Ovary (tissue), 9 donors: ENCODE measurements around the gene NFIB. TPM values are rescaled to one million over a fixed set of nuclear protein-coding genes. Genes with fewer than 3 reads are reported as not detected.

ENCODE experiments used
- DNase-seq, 5 donors: peaks; one replicate each; pipeline ENCODE4 v3.0.0-alpha.2; 2019 to 2020
- H3K27ac ChIP-seq, 2 donors: fragments of 200-600 bp; one replicate each; pipeline versions ENCODE4 v1.5.1 to v1.8.0; 2019 to 2022
- H3K27me3 ChIP-seq: fragments of 200-600 bp; one replicate; pipeline ENCODE4 v1.8.0; 2022
- H3K36me3 ChIP-seq: fragments of 200-600 bp; sonication (generic); one replicate; pipeline ENCODE4 v1.5.1; 2019
- H3K4me1 ChIP-seq: one replicate; pipeline ENCODE4 v1.8.1; 2013; ENCODE audit warnings: mild to moderate bottlenecking, moderate library complexity; ENCODE audit not compliant: insufficient read depth
- H3K4me3 ChIP-seq: fragments of 200-600 bp; sonication (generic); one replicate; pipeline ENCODE4 v1.5.1; 2017
- H3K9me3 ChIP-seq, 2 donors: fragments of 200-600 bp in 1 of 2; sonication (generic) in 1 of 2; one replicate each; pipeline versions ENCODE4 v1.5.1 to v1.8.1; 2013 to 2019; ENCODE audit warnings: mild to moderate bottlenecking in 1 of 2, moderate library complexity in 1 of 2
- EP300 ChIP-seq: sonication (generic); formaldehyde crosslinking; IDR thresholded peaks from one replicate; pipeline ENCODE4 v1.6.1; 2017; ENCODE audit warnings: antibody characterized with exemption
- POLR2A ChIP-seq: fragments of 450-650 bp; IDR thresholded peaks from one replicate; pipeline ENCODE4 v1.6.1; 2017; ENCODE audit warnings: antibody characterized with exemption, mild to moderate bottlenecking, moderate library complexity
- WGBS, 3 donors: extraction: QIAGEN DNeasy Blood & Tissue Kit in 1 of 3; methylation state at CpG; one replicate each; pipeline versions ENCODE4 v1.1.5 to v1.1.7; 2013 to 2017; 5-methylcytosine and 5-hydroxymethylcytosine counted together
- intact Hi-C, 4 donors: fragments of 100-400 bp; cut with DNase I; formaldehyde crosslinking; loops; one replicate each; pipeline versions ENCODE4 v1.11.0 to v1.15.1; 2022 to 2023
- polyA plus RNA-seq, 2 donors: library from polyadenylated mRNA; stranded (reverse); fragments of 200-250 nt in 1 of 2; fragments of 350-450 nt in 1 of 2; fragmentation: Illumina TruSeq in 1 of 2; extraction: RNeasy Lipid Tissue Mini Kit (QIAGEN cat#74804) in 1 of 2; gene quantifications; one replicate each; pipeline ENCODE4 v1.2.3, GENCODE V29; 2013 to 2014
- total RNA-seq, 7 donors: library from RNA; depleted of rRNA in 2 of 7; stranded (reverse); fragments of >200 nt in 2 of 7; fragmentation: NEBNext Ultra II Directional in 3 of 7; extraction: Animal tissue kit (Norgen Biotek cat#: 25700) in 3 of 7; gene quantifications; one replicate each; pipeline versions ENCODE4 v1.1.0 to v1.2.4, GENCODE V29; 2016 to 2023
- TF ChIP-seq, protein P1 (sequence below), 3 donors: fragments of 450-650 bp in 2 of 3; fragments of 200-600 bp in 1 of 3; IDR thresholded peaks; one replicate each; pipeline versions ENCODE4 v1.5.1 to v1.8.0; 2016 to 2022; ENCODE audit warnings: antibody characterized with exemption in 3 of 3, mild to moderate bottlenecking in 1 of 3
- donor health status: DM: no; HTN: no; CAD: no; lungs with moderate emphysema.
- donor health status: DM: no; HTN: no; CAD: no.
- donor health status: Bipolar disorder and iron deficiency.
- donor health status: DM: yes; HTN: yes; CAD: no.
- donor health status: DM: no; HTN: no; CAD: no.
- donor health status: DM: yes; HTN: yes; CAD: no.

The NFIB gene
- total and polyA plus RNA-seq, 9 donors = 8.7 to 111 (median 53.2) TPM

DNA sequence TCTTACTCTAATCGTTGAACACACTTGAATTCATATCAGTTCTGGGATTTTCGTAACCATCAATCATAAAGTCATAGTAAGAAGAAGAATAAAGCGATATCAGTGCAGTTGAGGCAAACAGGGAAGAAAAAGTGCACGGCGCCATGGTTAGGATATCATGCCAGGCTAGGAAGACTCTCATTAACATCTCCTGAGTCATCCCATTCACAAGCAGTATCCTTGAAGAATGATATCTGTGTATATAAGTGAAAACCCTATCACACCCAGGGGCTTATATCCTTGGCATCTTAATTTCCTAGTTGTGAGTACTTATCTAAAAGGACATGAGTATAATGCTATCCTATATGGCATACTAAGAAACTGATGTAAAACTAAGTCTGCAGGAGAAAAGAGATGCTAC lies 38.6 kb downstream of the NFIB start:
- Histone ChIP-seq H3K4me3 (no peak overlapping the region), H3K4me1 (peaks cover 16% of the 10 kb centered on the region), H3K9me3 (no peaks in the 10 kb centered on the region), H3K27me3 (no peaks in the 10 kb centered on the region), H3K27ac (no peak overlapping the region), H3K36me3 (no peaks in the 10 kb centered on the region)
- WGBS, 3 donors = 90 to 93% (median 91%) methylated on average over 5 of the region's 5 CpGs
- intact Hi-C loops = no loop called here
- no peak for DNase-seq
- no peak for TF ChIP-seq EP300
- TF ChIP-seq, protein P1, sequence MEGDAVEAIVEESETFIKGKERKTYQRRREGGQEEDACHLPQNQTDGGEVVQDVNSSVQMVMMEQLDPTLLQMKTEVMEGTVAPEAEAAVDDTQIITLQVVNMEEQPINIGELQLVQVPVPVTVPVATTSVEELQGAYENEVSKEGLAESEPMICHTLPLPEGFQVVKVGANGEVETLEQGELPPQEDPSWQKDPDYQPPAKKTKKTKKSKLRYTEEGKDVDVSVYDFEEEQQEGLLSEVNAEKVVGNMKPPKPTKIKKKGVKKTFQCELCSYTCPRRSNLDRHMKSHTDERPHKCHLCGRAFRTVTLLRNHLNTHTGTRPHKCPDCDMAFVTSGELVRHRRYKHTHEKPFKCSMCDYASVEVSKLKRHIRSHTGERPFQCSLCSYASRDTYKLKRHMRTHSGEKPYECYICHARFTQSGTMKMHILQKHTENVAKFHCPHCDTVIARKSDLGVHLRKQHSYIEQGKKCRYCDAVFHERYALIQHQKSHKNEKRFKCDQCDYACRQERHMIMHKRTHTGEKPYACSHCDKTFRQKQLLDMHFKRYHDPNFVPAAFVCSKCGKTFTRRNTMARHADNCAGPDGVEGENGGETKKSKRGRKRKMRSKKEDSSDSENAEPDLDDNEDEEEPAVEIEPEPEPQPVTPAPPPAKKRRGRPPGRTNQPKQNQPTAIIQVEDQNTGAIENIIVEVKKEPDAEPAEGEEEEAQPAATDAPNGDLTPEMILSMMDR (IDR thresholded peaks at IDR 0.05) = no peak
- no peak for TF ChIP-seq POLR2A

DNA sequence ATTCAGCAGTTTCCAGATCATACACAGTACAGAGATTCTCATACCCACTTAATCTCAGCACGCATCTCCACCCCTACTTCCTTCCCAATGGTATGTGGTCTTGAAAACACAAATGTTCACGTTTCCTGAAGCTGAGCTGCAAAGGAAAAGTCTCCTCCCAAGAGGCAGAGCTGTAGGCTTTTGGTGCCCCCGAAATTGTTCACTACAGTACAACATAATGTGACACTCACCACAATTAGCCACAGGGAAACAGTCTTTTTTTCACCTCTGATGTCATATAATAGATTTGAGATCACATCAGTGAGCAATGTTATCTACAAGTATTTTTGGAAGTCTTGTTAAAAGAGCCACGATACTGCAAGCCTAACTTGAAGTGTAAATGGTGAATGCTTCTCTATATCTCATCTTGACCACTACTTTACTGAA lies 40.2 kb downstream of the NFIB start:
- 40 to 44% (median 44%) methylated on average over 4 of the region's 4 CpGs for WGBS, 3 donors
- intact Hi-C loops = no loop called here
- Histone ChIP-seq H3K36me3 (no peaks in the 10 kb centered on the region), H3K27ac (no peak overlapping the region), H3K4me3 (no peak overlapping the region), H3K27me3 (no peaks in the 10 kb centered on the region), H3K9me3 (no peaks in the 10 kb centered on the region), H3K4me1 (peaks cover 16% of the 10 kb centered on the region)
- TF ChIP-seq EP300 (no peak), POLR2A (no peak)
- TF ChIP-seq, protein P1 (IDR thresholded peaks at IDR 0.05) = no peak
- DNase-seq = no peak

DNA sequence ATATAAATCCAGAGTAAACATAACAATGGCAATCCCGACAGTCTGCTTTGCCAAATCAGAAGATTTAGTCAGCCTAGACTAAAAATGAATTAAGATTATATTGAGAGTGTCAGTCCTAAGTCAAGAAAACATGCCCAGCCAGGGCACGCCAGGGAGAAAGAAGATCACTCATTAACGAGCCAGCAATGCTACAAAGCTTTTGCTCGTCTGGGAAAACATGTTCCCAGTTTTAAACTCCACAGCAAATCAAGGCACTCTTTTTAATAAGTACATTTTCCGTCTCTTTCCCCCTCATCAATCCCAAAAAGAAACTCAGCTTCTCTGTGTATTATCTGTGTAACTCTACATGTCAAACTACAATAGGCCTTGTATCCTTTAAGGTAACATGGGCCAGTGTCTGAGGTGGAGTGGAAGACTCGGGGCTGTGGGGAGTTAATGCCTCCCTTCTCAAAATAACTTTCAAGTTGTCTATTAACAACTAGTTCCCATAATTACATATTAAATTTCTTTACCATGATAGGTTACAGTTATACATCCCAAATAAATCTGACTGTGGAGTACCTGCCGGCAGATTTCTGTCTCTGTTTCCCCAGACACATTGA lies 40.9 kb downstream of the NFIB start:
- no peak overlapping the region for H3K4me3 ChIP-seq
- intact Hi-C loops = no loop called here
- TF ChIP-seq POLR2A (no peak), EP300 (no peak)
- TF ChIP-seq, protein P1 (IDR thresholded peaks at IDR 0.05) = no peak
- H3K36me3 ChIP-seq = no peaks in the 10 kb centered on the region
- H3K27ac ChIP-seq = no peak overlapping the region
- no peaks in the 10 kb centered on the region for H3K27me3 ChIP-seq
- 25 to 42% (median 32%) methylated on average over 7 of the region's 7 CpGs for WGBS, 3 donors
- DNase-seq = no peak
- peaks cover 12% of the 10 kb centered on the region for H3K4me1 ChIP-seq
- no peaks in the 10 kb centered on the region for H3K9me3 ChIP-seq

DNA sequence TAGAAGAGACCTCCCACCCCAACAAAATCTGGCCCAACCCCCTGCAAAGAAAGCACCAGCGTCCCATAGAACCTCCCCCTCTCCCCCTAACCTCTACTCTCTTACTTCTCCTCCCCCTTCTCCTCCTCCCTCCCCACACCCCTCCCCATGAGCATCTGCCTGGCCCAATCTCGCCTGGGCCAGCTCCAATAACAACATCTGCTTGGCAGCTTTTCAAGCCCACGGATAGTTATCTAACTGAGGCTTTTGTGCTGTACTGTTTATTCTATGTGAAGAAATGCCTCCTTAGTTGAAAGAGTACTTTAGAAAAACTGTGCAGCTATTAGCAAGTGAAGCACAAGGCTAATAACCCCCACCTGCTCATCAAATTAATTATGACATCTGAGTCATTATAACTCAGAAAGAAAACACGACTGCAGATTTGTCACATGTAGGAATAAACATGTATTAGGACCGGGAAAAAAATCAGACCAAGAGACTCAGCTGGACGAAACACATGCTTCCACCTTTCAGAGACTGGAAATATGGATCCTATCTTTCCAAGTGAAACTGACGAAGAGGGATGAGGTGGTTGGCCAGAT lies 42.8 kb downstream of the NFIB start:
- 3 to 5% (median 4%) methylated on average over 7 of the region's 7 CpGs for WGBS, 3 donors
- Histone ChIP-seq H3K9me3 (no peaks in the 10 kb centered on the region), H3K4me1 (peaks cover 9% of the 10 kb centered on the region), H3K36me3 (no peaks in the 10 kb centered on the region), H3K27me3 (no peaks in the 10 kb centered on the region), H3K4me3 (no peak overlapping the region), H3K27ac (no peak overlapping the region)
- TF ChIP-seq POLR2A (no peak), EP300 (no peak)
- TF ChIP-seq, protein P1 (IDR thresholded peaks at IDR 0.05) = no peak
- peak; percentile 66 to 85 (median 77) for DNase-seq
- intact Hi-C loops = no loop called here
